Endothelial cell of umbilical vein (primary cell): ENCODE measurements around the gene SPATA6L. TPM values are rescaled to one million over a fixed set of nuclear protein-coding genes. Genes with fewer than 3 reads are reported as not detected.

Experiments
- BruUV-seq: library from RNA; stranded (reverse); fragments of 400-500 nt; replicated peaks from 2 replicates; lab custom pipeline; 2021; lab: Mats Ljungman, UMichigan
- CTCF ChIA-PET: fragments of 300-600, 350-600 bp; sonication (Branson Sonifier 250); formaldehyde crosslinking; loops from one replicate; lab custom pipeline; 2021; ENCODE audit warnings: antibody characterized with exemption, inconsistent platforms; lab: Charles Lee
- POLR2A ChIA-PET: fragments of 300-600, 350-600 bp; sonication (Branson Sonifier 250); formaldehyde crosslinking; loops from one replicate; lab custom pipeline; 2021; ENCODE audit warnings: antibody characterized with exemption, inconsistent platforms; lab: Charles Lee
- DNase-seq: peaks from one replicate; pipeline ENCODE4 v3.0.0-alpha.2; 2011; ENCODE audit warnings: low read depth, low spot score
- FAIRE-seq: peaks from 2 replicates; lab custom pipeline; 2011; peaks lifted over from hg19 to GRCh38; lab: Jason Lieb, UNC
- H2AFZ ChIP-seq: 2 replicates; pipeline ENCODE4 v1.6.0; 2012; ENCODE audit warnings: low read depth, low read length, control low read depth, inconsistent platforms
- H3K27ac ChIP-seq: 2 replicates; pipeline ENCODE4 v1.5.1; 2011; ENCODE audit warnings: low read depth, mild to moderate bottlenecking, control low read depth, low read length, moderate library complexity; ENCODE audit not compliant: insufficient read depth
- H3K27me3 ChIP-seq, 2 experiments: 2 replicates each; pipeline versions ENCODE4 v1.6.0 to v1.6.1; 2011; ENCODE audit warnings: low read length in 2 of 2, mixed read lengths in 1 of 2; ENCODE audit not compliant: control insufficient read depth in 2 of 2, insufficient read depth in 2 of 2
- H3K36me3 ChIP-seq, 2 experiments: 2 replicates in 1 of 2; 3 replicates in 1 of 2; pipeline ENCODE4 v1.5.1; 2011; ENCODE audit warnings: low read length in 2 of 2, mild to moderate bottlenecking in 1 of 2, moderate library complexity in 1 of 2; ENCODE audit not compliant: control insufficient read depth in 2 of 2, insufficient read depth in 2 of 2; ENCODE audit errors: extremely low read depth in 1 of 2
- H3K4me1 ChIP-seq: 3 replicates; pipeline ENCODE4 v1.5.1; 2011; ENCODE audit warnings: mild to moderate bottlenecking, low read length; ENCODE audit not compliant: control insufficient read depth, insufficient read depth; ENCODE audit errors: extremely low read depth
- H3K4me2 ChIP-seq: 2 replicates; pipeline ENCODE4 v1.6.1; 2011; ENCODE audit warnings: low read length, control low read depth, mixed read lengths; ENCODE audit not compliant: insufficient read depth
- H3K4me3 ChIP-seq, 3 experiments: fragments of 200-600 bp in 1 of 3; sonication (generic), shearing (Covaris generic) in 1 of 3; replicated peaks in 1 of 3; 2 replicates each; pipeline ENCODE4 v1.5.1; 2011 to 2016; ENCODE audit warnings: control low read depth in 3 of 3, low read length in 3 of 3, mild to moderate bottlenecking in 2 of 3, inconsistent platforms in 1 of 3, low read depth in 1 of 3, moderate library complexity in 1 of 3; ENCODE audit not compliant: insufficient read depth in 1 of 3
- H3K79me2 ChIP-seq: 2 replicates; pipeline ENCODE4 v1.6.0; 2012; ENCODE audit warnings: low read length, inconsistent platforms; ENCODE audit not compliant: control insufficient read depth, insufficient read depth
- H3K9ac ChIP-seq: replicated peaks from 2 replicates; pipeline ENCODE3; 2011; ENCODE audit warnings: low read length, control low read depth; ENCODE audit not compliant: insufficient read depth; ENCODE audit errors: extremely low read depth
- H3K9me1 ChIP-seq: replicated peaks from 3 replicates; pipeline ENCODE4 v1.6.0; 2011; ENCODE audit warnings: mild to moderate bottlenecking, low read length; ENCODE audit not compliant: control insufficient read depth, insufficient read depth; ENCODE audit errors: extremely low read depth
- H3K9me3 ChIP-seq: replicated peaks from 2 replicates; pipeline ENCODE4 v1.5.1; 2012; ENCODE audit warnings: low read length, inconsistent platforms; ENCODE audit not compliant: control insufficient read depth, insufficient read depth
- H4K20me1 ChIP-seq: replicated peaks from 2 replicates; pipeline ENCODE3; 2011; ENCODE audit warnings: mild to moderate bottlenecking, low read length; ENCODE audit not compliant: control insufficient read depth, insufficient read depth; ENCODE audit errors: extremely low read depth
- CTCF ChIP-seq, 2 donors: IDR thresholded peaks; 1 replicate in 1 of 2; 2 replicates in 1 of 2; pipeline ENCODE4 v1.5.1; 2011; ENCODE audit warnings: low read length in 2 of 2, mild to moderate bottlenecking in 2 of 2, moderate library complexity in 2 of 2, control low read depth in 1 of 2, inconsistent platforms in 1 of 2, low read depth in 1 of 2; ENCODE audit not compliant: insufficient read depth in 1 of 2; ENCODE audit errors: extremely low read depth in 1 of 2
- EZH2 ChIP-seq: IDR thresholded peaks from 2 replicates; pipeline ENCODE4 v1.6.1; 2012; ENCODE audit warnings: borderline replicate concordance, low read depth, mild to moderate bottlenecking, moderate library complexity, low read length, inconsistent platforms; ENCODE audit not compliant: severe bottlenecking
- FOS ChIP-seq: IDR thresholded peaks from 2 replicates; pipeline ENCODE4 v1.6.1; 2011; ENCODE audit warnings: mild to moderate bottlenecking, low read length, moderate library complexity, borderline replicate concordance; ENCODE audit not compliant: insufficient read depth
- GATA2 ChIP-seq: IDR thresholded peaks from 2 replicates; pipeline ENCODE4 v1.7.0; 2011; ENCODE audit warnings: low read depth, mild to moderate bottlenecking, moderate library complexity, mixed read lengths, low read length; ENCODE audit not compliant: insufficient read length, insufficient read depth
- JUN ChIP-seq: IDR thresholded peaks from 2 replicates; pipeline ENCODE4 v1.6.1; 2011; ENCODE audit warnings: borderline replicate concordance, low read depth; ENCODE audit not compliant: insufficient read length, insufficient read depth
- MAX ChIP-seq: IDR thresholded peaks from 2 replicates; pipeline ENCODE4 v1.6.1; 2011; ENCODE audit not compliant: insufficient read depth, insufficient read length
- MYC ChIP-seq: IDR thresholded peaks from one replicate; pipeline ENCODE4 v1.6.1; 2011; ENCODE audit warnings: mild to moderate bottlenecking, low read depth, low read length
- POLR2A ChIP-seq: IDR thresholded peaks from 2 replicates; pipeline ENCODE4 v1.6.1; 2012; ENCODE audit warnings: low read depth, mild to moderate bottlenecking, control low read depth, low read length
- POLR2AphosphoS5 ChIP-seq: IDR thresholded peaks from 2 replicates; pipeline ENCODE4 v1.6.1; 2012; ENCODE audit warnings: low read depth, mild to moderate bottlenecking, control low read depth, low read length, moderate library complexity; ENCODE audit not compliant: insufficient read depth
- dilution Hi-C: fragments of 300-500 bp; cut with MboI; formaldehyde crosslinking; loops from one replicate; pipeline ENCODE4 v1.15.0; 2019; ENCODE audit warnings: low sequenced_read_pairs; ENCODE audit not compliant: extremely low pct_ligation_motif_present
- intact Hi-C: fragments of 100-400 bp; cut with micrococcal nuclease; formaldehyde crosslinking; loops from one replicate; pipeline ENCODE4 v1.10.0; 2022
- polyA plus RNA-seq, 4 experiments: library from polyadenylated mRNA; depleted of rRNA in 3 of 4; stranded (reverse) in 3 of 4; unstranded in 1 of 4; fragments of >200 nt; gene quantifications; 2 replicates each; pipeline versions ENCODE4 v1.2.1 to v1.2.3, GENCODE V29; 2011 to 2012; ENCODE audit warnings: missing spikeins in 1 of 4
- total RNA-seq: library from RNA; stranded (reverse); gene quantifications from 2 replicates; pipeline ENCODE4 v1.2.3, GENCODE V29; 2021

SPATA6L gene
- total and polyA plus RNA-seq, 2 donors (not counting 3 experiments of a cell fraction or from before 2014, with no cell fraction given): 0.40 to 1.5 TPM

GRCh38 chr9:4574657-4575243, 91.5 kb downstream of the SPATA6L start:
- no TSS peak for BruUV-seq
- no peak overlapping the region for H3K4me2 ChIP-seq
- ChIA-PET CTCF (interaction anchor here (0.7 kb wide), 1 partner anchor 16 kb away, joined by 3 read pairs; no protein-coding TSS in a partner anchor), POLR2A (no interaction called here)
- no peak for TF ChIP-seq EZH2
- no peak for TF ChIP-seq MYC
- no peak for TF ChIP-seq CTCF (IDR thresholded peaks at IDR 0.05; ENCODE audit: extremely low read depth in 1 of 2, insufficient read depth in 1 of 2, low read depth in 1 of 2, low read length in 2 of 2)
- no peak for TF ChIP-seq MAX
- no peak for TF ChIP-seq FOS
- no peak for TF ChIP-seq POLR2AphosphoS5
- TF ChIP-seq GATA2: no peak
- TF ChIP-seq POLR2A: no peak
- no peak for TF ChIP-seq JUN
- no peaks in the 10 kb centered on the region for H3K4me1 ChIP-seq
- H3K9ac ChIP-seq: no peak overlapping the region
- FAIRE-seq: no peak
- dilution Hi-C loops: no loop called here
- intact Hi-C loops: no loop called here
- H3K4me3 ChIP-seq: no peak overlapping the region
- no peaks in the 10 kb centered on the region for H4K20me1 ChIP-seq
- H3K9me1 ChIP-seq: no peaks in the 10 kb centered on the region
- DNase-seq: no peak
- H3K79me2 ChIP-seq: no peaks in the 10 kb centered on the region
- peaks cover 1 to 3% of the 10 kb centered on the region in 2 experiments for H3K36me3 ChIP-seq
- H3K27me3 ChIP-seq: no peaks in the 10 kb centered on the region
- no peak overlapping the region for H2AFZ ChIP-seq
- no peak overlapping the region for H3K27ac ChIP-seq
- H3K9me3 ChIP-seq: no peaks in the 10 kb centered on the region
